Endodermal cell (in vitro differentiated cells): ENCODE measurements around the gene CLSTN2. TPM values are rescaled to one million over a fixed set of nuclear protein-coding genes. Genes with fewer than 3 reads are reported as not detected.

ENCODE experiments used
- DNase-seq: peaks from one replicate; pipeline ENCODE4 v3.0.0-alpha.2; 2017
- H3K27ac ChIP-seq: 2 replicates; pipeline ENCODE4 v1.5.1; 2013; ENCODE audit warnings: mild to moderate bottlenecking, low read depth, low read length, moderate library complexity
- H3K27me3 ChIP-seq: 2 replicates; pipeline ENCODE4 v1.6.1; 2013; ENCODE audit warnings: mild to moderate bottlenecking, low read length, moderate library complexity; ENCODE audit not compliant: insufficient read depth, control insufficient read depth, poor library complexity, severe bottlenecking
- H3K36me3 ChIP-seq: 2 replicates; pipeline ENCODE4 v1.7.0; 2013; ENCODE audit warnings: mild to moderate bottlenecking, low read length, moderate library complexity; ENCODE audit not compliant: control insufficient read depth, insufficient read depth
- H3K4me1 ChIP-seq: one replicate; pipeline ENCODE4 v1.7.0; 2013; ENCODE audit warnings: low read length; ENCODE audit not compliant: control insufficient read depth, insufficient read depth
- H3K4me3 ChIP-seq: 2 replicates; pipeline ENCODE4 v1.5.1; 2013; ENCODE audit warnings: mild to moderate bottlenecking, low read length, moderate library complexity
- H3K9ac ChIP-seq: 2 replicates; pipeline ENCODE4 v1.6.1; 2013; ENCODE audit warnings: mild to moderate bottlenecking, low read length, moderate library complexity; ENCODE audit not compliant: poor library complexity, severe bottlenecking; ENCODE audit errors: extremely low read depth
- H3K9me3 ChIP-seq: 2 replicates; pipeline ENCODE4 v1.6.1; 2013; ENCODE audit warnings: mild to moderate bottlenecking, low read length, moderate library complexity; ENCODE audit not compliant: control insufficient read depth
- H3K27ac Mint-ChIP-seq: 2 replicates; pipeline ENCODE4 v1.8.0; 2020; ENCODE audit warnings: mixed read lengths
- H3K27me3 Mint-ChIP-seq: 2 replicates; pipeline ENCODE4 v1.8.0; 2021; ENCODE audit warnings: mild to moderate bottlenecking, mixed read lengths; ENCODE audit not compliant: insufficient read depth
- H3K36me3 Mint-ChIP-seq: 2 replicates; pipeline ENCODE4 v1.8.0; 2020; ENCODE audit warnings: low read depth, mixed read lengths
- H3K4me1 Mint-ChIP-seq: 2 replicates; pipeline ENCODE4 v1.8.0; 2020; ENCODE audit warnings: mixed read lengths
- H3K4me3 Mint-ChIP-seq: 2 replicates; pipeline ENCODE4 v1.8.0; 2020; ENCODE audit warnings: mild to moderate bottlenecking, moderate library complexity, mixed read lengths
- H3K9me3 Mint-ChIP-seq: 2 replicates; pipeline ENCODE4 v1.8.0; 2020; ENCODE audit warnings: mild to moderate bottlenecking, mixed read lengths
- WGBS, 2 experiments: methylation state at CpG; one replicate each; pipeline versions ENCODE4 v1.1.5 to v1.1.7; 2013; ENCODE audit warnings: missing lambda C conversion rate in 2 of 2, mixed read lengths in 1 of 2; ENCODE audit not compliant: insufficient coverage in 1 of 2, insufficient read length in 1 of 2; 5-methylcytosine and 5-hydroxymethylcytosine counted together
- total RNA-seq, 2 donors: library from RNA; stranded (reverse); fragmentation: NEBNext Ultra II Directional in 1 of 2; extraction: Animal tissue kit (Norgen Biotek cat#: 25700) in 1 of 2; gene quantifications; 2 replicates in 1 of 2; 3 replicates in 1 of 2; pipeline ENCODE4 v1.2.1, GENCODE V29; 2021
- TF ChIP-seq, protein P1 (sequence below): fragments of 200-600 bp; sonication (generic); conservative IDR thresholded peaks from 2 replicates; pipeline ENCODE4 v1.5.0; 2021; ENCODE audit warnings: antibody characterized with exemption, mild to moderate bottlenecking

CLSTN2 gene
- total RNA-seq, 2 donors from 2014 or later = 0.13 to 0.42 TPM

DNA sequence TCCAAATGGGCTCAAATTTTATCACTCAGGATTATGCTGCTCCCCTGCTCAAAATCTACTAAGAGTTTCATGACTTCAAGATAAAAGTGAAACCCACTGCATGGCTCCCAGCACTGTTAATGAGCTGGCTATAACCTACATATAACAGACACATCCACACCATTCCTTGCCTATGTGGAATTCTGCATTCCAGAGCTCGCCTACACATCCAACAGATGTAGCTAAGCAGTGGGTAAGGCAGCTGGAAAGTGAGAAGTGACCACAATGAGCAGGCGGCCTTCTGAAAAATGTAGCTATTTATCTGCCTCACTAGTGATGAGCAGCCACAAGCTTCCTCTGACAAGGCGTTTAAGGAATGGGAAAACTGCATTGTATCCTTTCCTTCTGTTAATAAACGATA lies 650.8 kb downstream of the CLSTN2 start:
- Mint-ChIP-seq H3K9me3 (no peaks in the 10 kb centered on the region), H3K4me1 (peaks cover 7% of the 10 kb centered on the region), H3K4me3 (no peak overlapping the region), H3K27me3 (peaks cover 1% of the 10 kb centered on the region), H3K27ac (no peak overlapping the region), H3K36me3 (no peaks in the 10 kb centered on the region)
- no peak for DNase-seq
- H3K4me1 ChIP-seq = peaks cover 4% of the 10 kb centered on the region
- no peak overlapping the region for H3K27ac ChIP-seq
- H3K4me3 ChIP-seq = no peak overlapping the region
- H3K9ac ChIP-seq = no peak overlapping the region
- H3K36me3 ChIP-seq = no peaks in the 10 kb centered on the region
- TF ChIP-seq, protein P1, sequence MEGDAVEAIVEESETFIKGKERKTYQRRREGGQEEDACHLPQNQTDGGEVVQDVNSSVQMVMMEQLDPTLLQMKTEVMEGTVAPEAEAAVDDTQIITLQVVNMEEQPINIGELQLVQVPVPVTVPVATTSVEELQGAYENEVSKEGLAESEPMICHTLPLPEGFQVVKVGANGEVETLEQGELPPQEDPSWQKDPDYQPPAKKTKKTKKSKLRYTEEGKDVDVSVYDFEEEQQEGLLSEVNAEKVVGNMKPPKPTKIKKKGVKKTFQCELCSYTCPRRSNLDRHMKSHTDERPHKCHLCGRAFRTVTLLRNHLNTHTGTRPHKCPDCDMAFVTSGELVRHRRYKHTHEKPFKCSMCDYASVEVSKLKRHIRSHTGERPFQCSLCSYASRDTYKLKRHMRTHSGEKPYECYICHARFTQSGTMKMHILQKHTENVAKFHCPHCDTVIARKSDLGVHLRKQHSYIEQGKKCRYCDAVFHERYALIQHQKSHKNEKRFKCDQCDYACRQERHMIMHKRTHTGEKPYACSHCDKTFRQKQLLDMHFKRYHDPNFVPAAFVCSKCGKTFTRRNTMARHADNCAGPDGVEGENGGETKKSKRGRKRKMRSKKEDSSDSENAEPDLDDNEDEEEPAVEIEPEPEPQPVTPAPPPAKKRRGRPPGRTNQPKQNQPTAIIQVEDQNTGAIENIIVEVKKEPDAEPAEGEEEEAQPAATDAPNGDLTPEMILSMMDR = no peak
- H3K27me3 ChIP-seq = no peaks in the 10 kb centered on the region
- 93 to 97% methylated on average over 3 of the region's 4 CpGs for WGBS, 2 experiments
- H3K9me3 ChIP-seq = no peaks in the 10 kb centered on the region

DNA sequence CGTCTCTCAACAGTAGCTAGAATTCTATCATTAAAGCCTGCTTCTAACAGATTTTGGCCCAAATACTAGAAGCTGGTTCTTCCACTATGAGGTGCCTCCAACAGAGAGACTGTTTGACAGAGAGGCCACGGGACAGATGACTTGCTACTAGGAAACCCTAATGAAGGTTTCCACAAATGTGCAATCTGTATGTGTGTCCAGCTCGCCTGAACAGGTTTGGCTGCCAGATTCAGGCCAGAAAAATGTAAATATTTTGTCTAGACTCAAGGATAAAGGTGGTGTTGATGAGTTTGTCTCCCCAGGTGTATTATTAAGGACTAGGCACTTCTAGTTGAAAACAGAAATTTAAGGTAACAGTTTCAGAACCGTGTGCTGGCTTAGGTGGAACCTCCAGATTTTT lies 651.3 kb downstream of the CLSTN2 start:
- TF ChIP-seq, protein P1 = no peak
- H3K9ac ChIP-seq = no peak overlapping the region
- H3K36me3 ChIP-seq = no peaks in the 10 kb centered on the region
- H3K9me3 Mint-ChIP-seq = no peaks in the 10 kb centered on the region
- H3K4me3 Mint-ChIP-seq = no peak overlapping the region
- H3K4me3 ChIP-seq = no peak overlapping the region
- peaks cover 7% of the 10 kb centered on the region for H3K4me1 Mint-ChIP-seq
- no peaks in the 10 kb centered on the region for H3K9me3 ChIP-seq
- H3K27ac ChIP-seq = no peak overlapping the region
- H3K27me3 Mint-ChIP-seq = no peaks in the 10 kb centered on the region
- H3K27ac Mint-ChIP-seq = no peak overlapping the region
- no peak for DNase-seq
- H3K36me3 Mint-ChIP-seq = no peaks in the 10 kb centered on the region
- H3K4me1 ChIP-seq = peaks cover 4% of the 10 kb centered on the region
- no peaks in the 10 kb centered on the region for H3K27me3 ChIP-seq
- 93 to 94% methylated on average over 3 to 4 of the region's 4 CpGs for WGBS, 2 experiments

DNA sequence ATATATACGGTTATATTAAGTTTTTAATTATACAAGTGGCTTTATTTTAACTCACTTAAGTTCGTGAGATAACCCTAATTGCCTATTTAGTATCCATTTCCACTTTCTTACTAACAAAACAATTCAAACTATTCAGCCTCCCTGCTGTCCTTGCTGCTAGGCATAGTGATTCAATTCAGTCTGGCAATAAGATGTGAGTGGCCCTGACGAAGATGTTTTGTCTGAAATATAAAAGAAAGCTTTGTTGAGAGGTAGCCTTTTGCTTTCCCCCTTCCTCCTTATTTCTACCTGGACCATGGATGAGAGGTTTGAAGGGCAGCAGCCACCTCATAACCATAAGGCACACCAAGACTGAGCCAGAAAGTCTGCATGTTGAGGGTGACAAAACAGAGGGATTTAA lies 653.6 kb downstream of the CLSTN2 start:
- WGBS, 2 experiments = 50% methylated on average over 2 of the region's 3 CpGs; no CpG with 5 or more reads in 1 of the 2 experiments
- Mint-ChIP-seq H3K27ac (peak overlapping the region; percentile 76), H3K9me3 (no peaks in the 10 kb centered on the region), H3K4me1 (peaks cover 7% of the 10 kb centered on the region), H3K4me3 (no peak overlapping the region), H3K27me3 (peaks cover 8% of the 10 kb centered on the region), H3K36me3 (no peaks in the 10 kb centered on the region)
- Histone ChIP-seq H3K4me3 (no peak overlapping the region), H3K4me1 (peaks cover 4% of the 10 kb centered on the region), H3K27me3 (no peaks in the 10 kb centered on the region), H3K9me3 (no peaks in the 10 kb centered on the region), H3K9ac (no peak overlapping the region), H3K36me3 (no peaks in the 10 kb centered on the region), H3K27ac (no peak overlapping the region)
- TF ChIP-seq, protein P1 = no peak
- peak; percentile 61 for DNase-seq
